GM21390 (cell line): ENCODE results near the gene GTF3C6.
"Not testable (repeated sequence)": the region's sequence is repeated elsewhere in the genome, so short reads cannot be mapped to it uniquely, and the experiment has no call there.

ENCODE experiments used
- ATAC-seq: cut with Tn5 transposase; IDR thresholded peaks from one replicate; pipeline ENCODE4 v1.9.1; 2021; ENCODE audit not compliant: unreplicated experiment

The GTF3C6 gene

DNA sequence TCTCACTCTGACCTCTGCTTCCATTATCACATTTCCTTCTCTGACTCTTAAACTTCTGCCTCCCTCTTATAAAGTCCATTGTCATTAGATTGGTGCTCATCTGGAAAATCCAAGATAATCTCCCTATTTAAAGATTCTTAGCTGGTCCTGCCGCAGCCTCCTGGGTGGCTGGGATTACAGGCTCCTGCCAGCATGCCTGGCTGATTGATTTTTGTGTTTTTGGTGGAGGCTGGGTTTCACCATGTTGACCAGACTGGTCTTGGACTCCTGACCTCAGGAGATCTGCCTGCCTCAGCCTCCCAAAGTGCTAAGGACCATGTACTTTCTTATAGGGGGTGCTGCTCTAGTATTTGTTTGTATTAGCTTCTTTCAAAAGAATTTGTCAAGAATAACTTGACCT is 18.1 kb downstream of the GTF3C6 start:
- no peak for ATAC-seq

DNA sequence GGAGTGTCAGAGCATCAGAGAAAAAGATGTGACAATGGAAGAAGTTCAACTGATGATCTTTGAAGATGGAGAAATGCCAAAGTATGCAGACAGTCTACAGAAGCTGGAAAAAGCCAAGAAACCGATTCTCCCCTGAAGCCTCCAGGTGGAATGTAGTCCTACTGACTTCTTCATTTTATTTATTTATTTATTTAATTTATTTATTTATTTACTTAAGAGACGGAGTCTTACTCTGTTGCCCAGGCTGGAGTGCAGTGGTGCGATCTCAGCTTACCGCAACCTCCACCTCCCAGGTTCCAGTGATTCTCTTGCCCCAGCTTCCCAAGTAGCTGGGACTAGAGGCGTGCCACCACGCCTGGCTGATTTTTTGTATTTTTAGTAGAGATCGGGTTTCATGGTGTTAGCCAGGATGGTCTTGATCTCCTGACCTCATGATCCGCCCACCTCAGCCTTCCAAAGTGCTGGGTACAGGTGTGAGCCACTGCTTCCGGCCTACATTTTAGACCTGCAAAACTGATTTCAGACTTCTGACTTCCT is 21.1 kb downstream of the GTF3C6 start:
- no peak for ATAC-seq

DNA sequence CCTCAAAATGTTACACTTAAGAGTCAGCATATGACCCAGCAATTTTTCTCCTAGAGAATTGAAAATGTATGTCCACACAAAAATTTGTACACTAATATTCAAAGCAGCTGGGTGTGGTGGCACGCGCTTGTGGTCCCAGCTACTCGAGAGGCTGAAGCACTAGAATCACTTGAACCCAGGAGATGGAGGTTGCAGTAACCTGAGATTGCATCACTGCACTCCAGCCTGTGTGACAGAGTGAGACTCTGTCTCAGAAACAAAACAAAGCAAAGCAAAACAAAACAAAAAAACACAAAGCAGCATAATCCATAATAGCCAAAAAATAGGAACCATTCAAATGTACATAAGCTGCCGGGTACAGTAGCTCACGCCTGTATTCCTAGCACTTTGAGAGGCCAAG is 21.7 kb downstream of the GTF3C6 start:
- ATAC-seq, result no peak

DNA sequence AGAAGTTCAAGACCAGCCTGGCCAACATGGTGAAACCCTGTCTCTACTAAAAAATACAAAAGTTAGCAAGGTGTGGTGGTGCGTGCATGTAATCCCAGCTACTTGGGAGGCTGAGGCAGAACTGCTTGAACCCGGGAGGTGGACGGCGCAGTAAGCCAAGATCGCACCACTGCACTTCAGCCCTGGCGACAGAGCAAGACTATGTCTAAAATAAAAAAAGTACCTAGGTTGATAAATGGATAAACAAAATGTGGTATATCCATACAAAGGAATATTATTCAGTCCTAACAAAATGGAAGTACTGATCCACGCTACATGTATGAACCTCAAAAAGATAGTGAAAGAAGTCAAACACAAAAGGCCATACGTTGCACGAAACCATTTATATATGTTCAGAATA is 22.1 kb downstream of the GTF3C6 start:
- no peak for ATAC-seq

DNA sequence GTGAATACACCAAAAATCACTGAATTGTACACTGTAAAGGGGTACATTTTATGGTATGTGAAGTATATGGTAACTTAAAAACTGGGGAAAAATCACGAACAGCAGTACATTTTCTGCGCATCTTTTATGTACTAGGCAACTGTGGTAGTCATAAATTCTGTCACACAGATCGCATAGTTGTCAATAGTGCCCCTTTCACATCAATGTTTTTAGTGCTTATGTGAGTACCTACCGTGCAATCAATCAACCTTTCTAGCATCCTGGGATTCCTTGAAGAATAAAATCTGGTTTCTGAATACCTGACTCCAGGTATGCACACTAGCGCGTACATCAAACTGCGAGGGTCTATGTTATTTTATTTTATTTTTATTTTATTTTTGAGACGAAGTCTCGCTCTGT is 22.7 kb downstream of the GTF3C6 start:
- no peak for ATAC-seq

DNA sequence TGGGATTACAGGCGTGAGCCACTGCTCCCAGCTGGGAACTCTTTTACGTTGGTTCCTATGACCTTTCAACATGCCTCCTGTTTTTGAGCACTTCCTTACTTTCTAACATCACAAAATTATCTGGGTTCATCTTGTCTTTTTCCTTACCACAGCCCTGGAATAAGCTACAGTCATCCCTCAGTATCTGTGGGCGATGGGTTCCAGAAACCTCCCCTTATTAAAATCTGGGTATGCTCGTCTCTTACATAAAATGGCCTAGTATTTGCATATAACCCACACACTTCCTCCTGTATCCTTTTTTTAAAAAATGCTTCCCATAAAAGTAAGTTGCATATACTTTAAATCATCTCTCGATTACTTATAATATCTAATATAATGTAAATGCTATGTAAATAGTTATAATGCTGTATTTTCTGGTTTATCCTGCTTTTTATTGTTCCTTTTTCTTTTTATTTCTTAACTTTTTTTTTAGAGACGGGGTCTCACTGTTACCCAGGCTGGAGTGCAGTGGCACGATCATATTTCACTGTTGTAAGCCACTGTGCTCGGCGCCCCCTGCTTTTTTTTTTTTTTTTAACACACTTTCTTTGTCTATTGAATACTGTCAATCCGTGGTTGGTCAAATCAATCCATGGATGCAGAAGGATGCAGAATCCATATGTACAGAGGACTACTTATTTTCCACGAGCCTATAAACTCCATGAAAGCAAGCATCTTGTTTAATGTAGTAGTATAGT is 32.5 kb downstream of the GTF3C6 start:
- no peak for ATAC-seq

DNA sequence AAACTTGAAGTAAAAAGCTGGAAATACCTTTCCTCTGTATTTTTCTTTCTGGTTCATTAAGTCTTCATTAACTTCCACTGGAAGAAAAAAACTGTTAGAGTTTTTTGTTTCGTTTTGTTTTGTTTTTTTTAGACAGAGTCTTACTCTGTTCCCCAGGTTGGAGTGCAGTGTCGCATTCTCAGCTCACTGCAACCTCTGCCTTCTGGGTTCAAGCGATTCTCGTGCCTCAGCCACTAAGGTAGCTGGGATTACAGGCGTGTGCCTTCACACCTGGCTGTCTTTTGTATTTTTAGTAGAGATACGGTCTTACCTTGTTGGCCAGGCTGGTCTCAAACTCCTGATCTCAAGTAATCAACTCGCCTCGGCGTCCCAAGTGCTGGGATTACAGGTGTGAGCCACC is 38.2 kb downstream of the GTF3C6 start:
- ATAC-seq, result no peak

DNA sequence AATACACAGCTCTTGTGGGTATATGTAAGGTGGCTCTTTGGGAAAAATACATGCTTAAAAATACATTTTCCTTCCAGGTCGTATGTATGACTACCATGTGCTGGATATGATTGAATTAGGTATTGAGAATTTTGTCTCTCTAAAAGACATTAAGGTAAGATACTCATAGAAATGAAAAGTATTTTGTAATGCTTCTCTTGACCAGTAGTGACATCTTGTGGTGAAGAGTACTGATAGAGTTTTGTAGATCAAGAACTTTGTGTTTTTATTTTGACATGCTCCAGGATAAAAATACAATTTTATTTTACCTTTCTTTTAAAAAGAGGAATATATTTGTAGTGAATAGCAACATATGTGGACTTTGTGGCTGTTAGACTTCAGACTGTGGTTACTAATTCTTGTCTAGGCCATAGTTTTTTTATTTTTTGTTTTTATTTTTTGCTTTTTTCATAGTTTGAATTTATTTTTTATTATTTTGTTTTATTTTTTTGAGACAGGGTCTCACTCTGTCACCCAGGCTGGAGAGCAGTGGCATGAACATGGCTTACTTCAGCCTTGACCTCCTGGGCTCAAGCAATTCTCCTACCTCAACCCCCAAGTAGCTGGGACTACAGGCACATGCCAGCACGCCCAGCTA is 41.2 kb downstream of the GTF3C6 start:
- ATAC-seq, result no peak

DNA sequence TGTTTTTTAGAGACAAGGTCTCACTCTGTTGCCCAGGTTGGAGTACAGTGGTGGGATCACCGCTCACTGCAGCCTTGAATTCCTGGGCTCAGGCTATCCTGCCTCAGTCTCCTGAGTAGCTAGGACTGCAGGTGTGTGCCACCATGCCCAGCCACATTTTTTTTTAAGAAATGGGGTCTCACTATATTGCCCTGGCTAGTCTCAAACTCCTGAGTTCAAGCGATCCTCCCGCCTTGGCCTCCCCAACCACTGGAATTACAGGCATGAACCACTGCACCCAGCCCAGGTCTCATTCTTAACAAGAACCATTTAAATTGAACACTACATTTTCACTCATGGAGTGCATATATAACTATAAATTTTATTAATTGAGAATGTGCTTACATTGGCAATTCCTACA is 43.8 kb downstream of the GTF3C6 start:
- no peak for ATAC-seq

DNA sequence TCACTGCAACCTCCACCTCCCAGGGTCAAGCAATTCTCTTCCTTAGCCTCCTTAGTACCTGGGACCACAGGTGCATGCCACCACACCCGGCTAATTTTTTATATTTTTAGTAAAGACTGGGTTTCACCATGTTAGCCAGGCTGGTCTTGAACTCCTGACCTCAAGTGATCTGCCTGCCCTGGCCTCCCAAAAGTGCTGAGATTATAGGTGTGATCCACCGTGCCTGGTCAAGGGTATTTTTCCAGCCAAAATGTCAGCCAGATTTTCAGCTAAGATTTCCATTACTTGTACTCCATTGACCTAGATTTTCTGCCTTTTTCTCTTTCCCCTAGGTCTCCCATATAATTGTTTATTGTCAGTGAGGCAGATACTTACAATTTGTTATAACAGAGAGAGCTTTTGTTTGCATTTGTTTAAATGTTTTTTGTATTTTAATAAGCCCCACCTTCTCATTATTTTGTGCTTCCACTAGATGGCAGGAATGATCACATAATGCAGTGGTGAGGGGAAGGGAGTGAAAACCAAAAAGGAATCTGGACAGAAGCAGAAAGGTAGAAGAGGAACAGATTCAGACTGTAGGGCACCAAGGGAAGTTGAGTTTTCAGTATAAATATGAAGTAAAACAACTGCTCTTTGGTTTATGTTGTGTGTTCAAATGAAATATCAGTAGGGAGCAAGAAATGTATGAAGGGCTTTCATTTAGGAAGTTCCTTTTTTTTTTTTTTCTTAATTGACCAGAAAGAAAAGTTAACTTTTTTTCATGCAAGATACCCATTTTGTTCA is 53.0 kb downstream of the GTF3C6 start:
- ATAC-seq, result no peak

DNA sequence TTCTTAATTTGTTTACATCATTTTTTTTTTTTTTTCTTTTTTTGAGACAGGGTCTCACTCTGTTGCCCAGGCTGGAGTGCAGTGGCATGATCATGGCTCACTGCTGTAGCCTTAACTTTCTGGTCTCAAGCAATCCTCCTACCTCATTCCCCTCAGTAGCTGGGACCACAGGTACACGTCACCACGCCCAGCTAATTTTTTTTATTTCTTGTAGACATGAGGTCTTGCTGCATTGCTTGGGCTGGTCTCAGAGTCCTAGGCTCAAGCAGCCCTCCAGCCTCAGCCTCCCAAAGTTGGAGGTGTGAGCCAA is 53.6 kb downstream of the GTF3C6 start:
- ATAC-seq, result no peak

DNA sequence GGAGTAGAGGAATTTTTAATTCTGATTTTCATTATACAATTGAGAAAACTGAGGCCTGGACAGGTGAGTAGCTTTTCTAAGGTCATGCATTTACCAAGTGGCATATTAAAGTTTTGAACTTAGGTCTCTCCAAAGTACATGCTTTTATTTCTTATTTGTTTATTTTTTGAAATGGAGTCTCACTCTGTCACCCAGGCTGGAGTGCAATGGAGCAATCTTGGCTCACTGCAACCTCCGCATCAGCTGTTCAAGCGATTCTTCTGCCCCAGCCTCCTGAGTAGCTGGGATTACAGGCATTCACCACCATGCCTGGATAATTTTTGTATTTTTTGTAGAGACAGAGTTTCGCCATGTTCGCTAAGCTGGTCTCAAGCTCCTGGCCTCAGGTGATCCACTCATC is 54.0 kb downstream of the GTF3C6 start:
- not testable (repeated sequence) for ATAC-seq

DNA sequence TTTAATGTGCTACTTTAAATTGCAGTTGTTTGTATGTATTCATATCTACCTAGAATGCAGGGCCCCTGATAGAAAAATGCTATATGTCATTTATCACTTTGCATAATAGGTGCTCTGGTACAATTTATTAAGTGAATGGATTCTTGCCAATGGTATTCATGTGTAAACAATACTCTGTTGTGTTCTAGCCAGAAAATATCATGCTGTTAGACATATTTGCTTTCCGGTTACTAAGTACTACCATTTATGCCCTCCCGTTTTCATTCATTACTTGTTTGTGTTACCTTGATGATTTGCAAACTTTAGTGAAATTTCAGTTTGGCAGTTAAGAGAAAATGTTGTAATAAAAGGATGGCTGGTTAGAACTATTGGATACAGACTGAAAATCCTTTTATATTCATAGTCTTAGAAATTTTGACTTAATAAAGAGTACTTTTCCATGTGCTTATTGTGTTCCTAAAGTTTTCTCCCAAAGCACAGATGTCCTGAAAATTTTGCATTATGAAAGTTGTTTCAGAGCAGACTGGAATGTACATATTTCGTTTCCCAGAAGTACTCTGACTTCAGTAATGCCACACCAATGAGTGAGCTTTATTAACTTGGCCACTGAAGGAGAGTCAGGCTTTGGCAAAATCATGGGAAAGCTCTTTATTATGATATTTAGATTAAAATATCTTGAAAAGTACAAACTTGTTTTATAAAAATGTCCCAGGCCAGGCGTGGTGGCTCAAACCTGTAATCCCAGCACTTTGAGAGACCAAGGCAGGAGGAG is 54.8 kb downstream of the GTF3C6 start:
- no peak for ATAC-seq

DNA sequence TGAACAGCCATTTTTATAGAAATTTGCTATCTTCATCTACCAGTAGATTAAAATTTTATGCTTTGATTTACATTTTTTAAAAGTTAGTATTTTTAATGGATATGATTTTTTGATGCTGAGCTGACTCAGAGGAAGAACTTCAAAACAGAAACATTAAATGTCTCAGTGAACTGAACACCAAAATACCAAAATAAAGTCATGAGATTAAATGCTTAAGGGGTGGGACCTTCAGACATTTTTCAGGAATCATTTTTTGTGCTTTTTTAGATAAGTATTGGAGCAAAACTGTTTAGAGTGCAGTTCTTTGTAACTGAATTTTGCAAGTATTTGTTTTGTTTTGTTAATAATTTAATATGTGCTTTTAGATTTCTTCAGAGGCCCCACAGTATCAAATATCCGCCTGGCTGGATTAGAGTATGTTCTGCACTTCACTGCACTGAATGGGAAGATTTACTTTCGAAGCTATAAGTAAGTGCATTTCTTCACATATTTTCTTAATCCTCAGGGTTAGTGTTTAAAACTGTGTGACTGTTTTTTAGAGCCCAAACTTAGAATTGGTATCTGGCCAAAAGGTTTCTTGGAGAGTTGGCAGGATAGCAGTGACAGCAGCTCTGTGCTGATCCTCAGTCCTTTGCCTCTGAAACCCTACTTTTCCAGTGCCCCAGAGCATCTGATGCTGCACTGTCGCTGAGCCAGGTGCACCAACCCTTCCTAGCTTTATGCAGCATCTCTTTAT is 57.1 kb downstream of the GTF3C6 start:
- no peak for ATAC-seq

DNA sequence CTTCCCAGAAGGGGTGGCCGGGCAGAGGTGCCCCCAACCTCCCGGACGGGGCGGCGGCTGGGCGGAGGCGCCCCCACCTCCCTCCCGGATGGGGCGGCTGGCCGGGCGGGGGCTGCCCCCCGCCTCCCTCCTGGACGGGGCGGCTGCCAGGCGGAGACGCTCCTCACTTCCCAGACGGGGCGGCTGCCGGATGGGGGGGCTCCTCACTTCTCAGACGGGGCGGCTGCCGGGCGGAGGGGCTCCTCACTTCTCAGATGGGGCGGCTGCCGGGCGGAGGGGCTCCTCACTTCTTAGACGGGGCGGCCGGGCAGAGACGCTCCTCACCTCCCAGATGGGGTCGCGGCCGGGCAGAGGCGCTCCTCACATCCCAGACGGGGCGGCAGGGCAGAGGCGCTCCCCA is 58.7 kb downstream of the GTF3C6 start:
- not testable (repeated sequence) for ATAC-seq
